ENCODE data around the gene TMED10. TPM values are rescaled to one million over a fixed set of nuclear protein-coding genes. Genes with fewer than 3 reads are reported as not detected.

The TMED10 gene
- total RNA-seq, 1 donor from 2014 or later, result 186 TPM

DNA sequence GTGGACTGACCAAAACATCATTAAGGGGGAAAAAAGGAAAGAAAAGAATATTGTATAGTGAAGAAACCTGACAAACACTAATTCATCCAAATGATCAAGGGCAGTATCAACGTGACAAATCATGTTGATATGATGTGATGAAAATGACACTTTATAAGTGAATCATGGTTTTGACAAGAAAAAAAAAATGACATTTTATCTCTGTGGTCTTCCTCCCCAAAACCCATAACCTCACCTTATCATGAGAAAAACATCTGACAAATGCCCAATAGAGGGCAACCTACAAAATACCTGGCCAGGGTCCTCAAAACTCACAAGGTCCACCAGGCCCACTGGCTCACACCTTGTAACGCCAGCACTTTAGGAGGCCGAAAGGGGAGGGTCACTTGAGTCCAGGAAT is 13.8 kb downstream of the TMED10 start:
- no peaks in the 10 kb centered on the region for H3K27me3 Mint-ChIP-seq (ENCODE audit: low read depth)

DNA sequence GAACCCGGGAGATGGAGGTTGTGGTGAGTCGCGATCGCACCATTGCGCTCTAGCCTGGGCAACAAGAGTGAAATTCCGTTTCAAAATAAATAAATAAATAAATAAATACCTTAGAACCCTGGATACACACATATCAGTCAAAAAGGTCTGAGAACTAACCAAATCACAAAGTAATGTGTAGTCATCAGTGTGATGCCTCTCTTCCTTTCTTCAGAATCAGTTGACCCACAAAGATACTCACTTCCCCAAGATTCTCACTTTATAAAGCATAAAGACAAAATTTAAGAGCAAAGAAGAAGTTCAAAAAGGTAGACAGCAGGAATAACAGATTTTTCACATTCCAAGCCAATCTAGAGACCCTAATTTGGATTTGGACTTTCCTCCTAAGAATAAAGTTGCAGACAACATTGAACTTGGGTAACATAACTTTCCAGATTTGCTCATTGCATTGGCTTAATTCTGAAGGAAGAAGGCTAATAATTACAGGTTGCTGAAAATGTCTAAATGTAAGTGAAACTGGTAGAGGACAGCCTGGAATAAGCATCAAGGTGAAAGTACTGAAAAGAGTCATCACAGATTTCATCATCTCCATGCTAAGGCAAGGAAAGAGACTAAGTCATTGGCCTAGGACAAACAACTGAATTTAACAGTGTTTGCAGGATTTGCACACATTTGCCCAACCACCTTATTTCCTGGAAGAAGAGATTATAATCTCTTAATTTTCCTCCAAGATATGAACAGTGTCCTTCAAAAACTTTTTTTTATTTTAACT is 17.4 kb downstream of the TMED10 start:
- H3K36me3 Mint-ChIP-seq (ENCODE audit: low read depth), result no peaks in the 10 kb centered on the region
- peak overlapping the region; percentile 16 for H3K27ac Mint-ChIP-seq (ENCODE audit: unreplicated experiment)
- no peak for DNase-seq (ENCODE audit: low read depth, low spot score)
- H3K27me3 Mint-ChIP-seq (ENCODE audit: low read depth), result no peaks in the 10 kb centered on the region
- no peak overlapping the region for H3K4me3 Mint-ChIP-seq
- TF ChIP-seq, protein P1, sequence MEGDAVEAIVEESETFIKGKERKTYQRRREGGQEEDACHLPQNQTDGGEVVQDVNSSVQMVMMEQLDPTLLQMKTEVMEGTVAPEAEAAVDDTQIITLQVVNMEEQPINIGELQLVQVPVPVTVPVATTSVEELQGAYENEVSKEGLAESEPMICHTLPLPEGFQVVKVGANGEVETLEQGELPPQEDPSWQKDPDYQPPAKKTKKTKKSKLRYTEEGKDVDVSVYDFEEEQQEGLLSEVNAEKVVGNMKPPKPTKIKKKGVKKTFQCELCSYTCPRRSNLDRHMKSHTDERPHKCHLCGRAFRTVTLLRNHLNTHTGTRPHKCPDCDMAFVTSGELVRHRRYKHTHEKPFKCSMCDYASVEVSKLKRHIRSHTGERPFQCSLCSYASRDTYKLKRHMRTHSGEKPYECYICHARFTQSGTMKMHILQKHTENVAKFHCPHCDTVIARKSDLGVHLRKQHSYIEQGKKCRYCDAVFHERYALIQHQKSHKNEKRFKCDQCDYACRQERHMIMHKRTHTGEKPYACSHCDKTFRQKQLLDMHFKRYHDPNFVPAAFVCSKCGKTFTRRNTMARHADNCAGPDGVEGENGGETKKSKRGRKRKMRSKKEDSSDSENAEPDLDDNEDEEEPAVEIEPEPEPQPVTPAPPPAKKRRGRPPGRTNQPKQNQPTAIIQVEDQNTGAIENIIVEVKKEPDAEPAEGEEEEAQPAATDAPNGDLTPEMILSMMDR (conservative IDR thresholded peaks at IDR 0.05), result no peak
- no peaks in the 10 kb centered on the region for H3K9me3 Mint-ChIP-seq
- peaks cover 11% of the 10 kb centered on the region for H3K4me1 Mint-ChIP-seq

More for the DNA sequence above, 13.8 kb downstream of the TMED10 start:
- no peak for DNase-seq (ENCODE audit: low read depth, low spot score)
- TF ChIP-seq, protein P1 (conservative IDR thresholded peaks at IDR 0.05), result peak; percentile 11
- no peak overlapping the region for H3K4me3 Mint-ChIP-seq
- no peaks in the 10 kb centered on the region for H3K9me3 Mint-ChIP-seq
- no peaks in the 10 kb centered on the region for H3K36me3 Mint-ChIP-seq (ENCODE audit: low read depth)
- H3K27ac Mint-ChIP-seq (ENCODE audit: unreplicated experiment), result no peak overlapping the region
- H3K4me1 Mint-ChIP-seq, result peaks cover 24% of the 10 kb centered on the region

DNA sequence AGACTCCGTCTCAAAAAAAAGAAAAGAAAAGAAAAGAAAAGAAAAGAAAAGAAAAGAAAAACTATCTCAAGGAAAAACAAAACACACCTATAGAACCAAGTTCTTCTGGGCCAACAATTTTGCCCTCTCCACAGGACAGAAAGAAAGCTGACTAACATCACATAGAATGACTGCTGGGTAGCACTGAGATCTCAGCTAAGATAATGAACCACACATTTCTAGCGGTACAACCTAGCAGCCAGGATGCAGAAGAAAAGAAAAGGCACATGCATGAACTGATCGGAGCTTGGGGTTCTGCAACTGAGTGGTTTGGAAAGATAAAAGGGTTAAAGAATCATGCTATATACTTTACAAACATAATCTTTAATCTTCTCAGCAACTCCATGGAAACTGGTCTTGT is 19.5 kb downstream of the TMED10 start:
- H3K36me3 Mint-ChIP-seq (ENCODE audit: low read depth), result no peaks in the 10 kb centered on the region
- no peaks in the 10 kb centered on the region for H3K27me3 Mint-ChIP-seq (ENCODE audit: low read depth)
- H3K27ac Mint-ChIP-seq (ENCODE audit: unreplicated experiment), result no peak overlapping the region
- no peak for DNase-seq (ENCODE audit: low read depth, low spot score)
- TF ChIP-seq, protein P1 (conservative IDR thresholded peaks at IDR 0.05), result no peak
- H3K4me3 Mint-ChIP-seq, result no peak overlapping the region
- no peaks in the 10 kb centered on the region for H3K9me3 Mint-ChIP-seq
- H3K4me1 Mint-ChIP-seq, result peaks cover 11% of the 10 kb centered on the region

DNA sequence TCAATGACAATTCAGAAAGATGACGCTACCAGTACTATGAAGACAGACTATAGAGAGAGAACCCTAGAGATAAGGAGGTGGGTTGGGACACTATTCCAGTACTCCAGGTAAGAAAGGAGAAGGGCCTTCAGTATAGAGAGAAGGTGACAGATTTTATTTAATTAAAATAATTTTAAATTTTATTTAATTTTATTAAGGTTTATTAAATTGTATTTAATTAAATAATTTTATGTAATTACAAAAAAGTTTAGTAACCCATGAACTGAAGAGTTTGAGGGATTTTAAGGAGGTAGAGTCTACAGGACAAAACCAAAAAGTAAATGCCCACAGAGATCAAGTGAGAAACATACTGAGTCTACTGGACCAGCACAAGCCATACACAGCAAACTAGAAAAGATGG is 20.3 kb downstream of the TMED10 start:
- TF ChIP-seq, protein P1 (conservative IDR thresholded peaks at IDR 0.05), result no peak
- Mint-ChIP-seq H3K27ac (ENCODE audit: unreplicated experiment) (no peak overlapping the region), H3K4me3 (no peak overlapping the region), H3K4me1 (peaks cover 11% of the 10 kb centered on the region), H3K36me3 (ENCODE audit: low read depth) (no peaks in the 10 kb centered on the region), H3K27me3 (ENCODE audit: low read depth) (no peaks in the 10 kb centered on the region), H3K9me3 (no peaks in the 10 kb centered on the region)
- no peak for DNase-seq (ENCODE audit: low read depth, low spot score)

DNA sequence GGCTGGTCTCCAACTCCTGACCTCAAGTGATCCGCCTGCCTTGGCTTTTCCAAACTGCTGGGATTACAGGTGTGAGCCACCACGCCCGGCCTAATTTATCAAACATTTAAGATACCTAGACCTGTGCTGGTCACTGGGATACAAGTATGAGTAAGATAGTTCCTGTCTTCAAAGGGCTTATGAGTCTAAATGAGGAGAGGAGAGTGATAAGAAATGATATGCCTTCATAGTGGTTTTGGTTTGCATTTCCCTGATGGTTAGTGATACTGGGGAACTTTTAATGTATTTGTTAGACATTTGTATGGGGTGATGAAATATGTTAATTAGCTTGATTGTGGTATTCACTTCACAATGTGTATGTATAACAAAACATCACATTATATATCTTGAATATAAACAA is 21.2 kb downstream of the TMED10 start:
- no peak overlapping the region for H3K27ac Mint-ChIP-seq (ENCODE audit: unreplicated experiment)
- H3K4me3 Mint-ChIP-seq, result no peak overlapping the region
- H3K9me3 Mint-ChIP-seq, result no peaks in the 10 kb centered on the region
- H3K27me3 Mint-ChIP-seq (ENCODE audit: low read depth), result no peaks in the 10 kb centered on the region
- TF ChIP-seq, protein P1 (conservative IDR thresholded peaks at IDR 0.05), result no peak
- peaks cover 11% of the 10 kb centered on the region for H3K4me1 Mint-ChIP-seq
- DNase-seq (ENCODE audit: low read depth, low spot score), result no peak
- no peaks in the 10 kb centered on the region for H3K36me3 Mint-ChIP-seq (ENCODE audit: low read depth)

All from neural crest cell (in vitro differentiated cells).